Measurements from ENCODE around the gene ANXA9. TPM values are rescaled to one million over a fixed set of nuclear protein-coding genes. Genes with fewer than 3 reads are reported as not detected.

Gene ANXA9, protein sequence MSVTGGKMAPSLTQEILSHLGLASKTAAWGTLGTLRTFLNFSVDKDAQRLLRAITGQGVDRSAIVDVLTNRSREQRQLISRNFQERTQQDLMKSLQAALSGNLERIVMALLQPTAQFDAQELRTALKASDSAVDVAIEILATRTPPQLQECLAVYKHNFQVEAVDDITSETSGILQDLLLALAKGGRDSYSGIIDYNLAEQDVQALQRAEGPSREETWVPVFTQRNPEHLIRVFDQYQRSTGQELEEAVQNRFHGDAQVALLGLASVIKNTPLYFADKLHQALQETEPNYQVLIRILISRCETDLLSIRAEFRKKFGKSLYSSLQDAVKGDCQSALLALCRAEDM
- under 1 TPM in 1 of 2 donors, not detected in 1; 0.21 TPM for total RNA-seq

DNA sequence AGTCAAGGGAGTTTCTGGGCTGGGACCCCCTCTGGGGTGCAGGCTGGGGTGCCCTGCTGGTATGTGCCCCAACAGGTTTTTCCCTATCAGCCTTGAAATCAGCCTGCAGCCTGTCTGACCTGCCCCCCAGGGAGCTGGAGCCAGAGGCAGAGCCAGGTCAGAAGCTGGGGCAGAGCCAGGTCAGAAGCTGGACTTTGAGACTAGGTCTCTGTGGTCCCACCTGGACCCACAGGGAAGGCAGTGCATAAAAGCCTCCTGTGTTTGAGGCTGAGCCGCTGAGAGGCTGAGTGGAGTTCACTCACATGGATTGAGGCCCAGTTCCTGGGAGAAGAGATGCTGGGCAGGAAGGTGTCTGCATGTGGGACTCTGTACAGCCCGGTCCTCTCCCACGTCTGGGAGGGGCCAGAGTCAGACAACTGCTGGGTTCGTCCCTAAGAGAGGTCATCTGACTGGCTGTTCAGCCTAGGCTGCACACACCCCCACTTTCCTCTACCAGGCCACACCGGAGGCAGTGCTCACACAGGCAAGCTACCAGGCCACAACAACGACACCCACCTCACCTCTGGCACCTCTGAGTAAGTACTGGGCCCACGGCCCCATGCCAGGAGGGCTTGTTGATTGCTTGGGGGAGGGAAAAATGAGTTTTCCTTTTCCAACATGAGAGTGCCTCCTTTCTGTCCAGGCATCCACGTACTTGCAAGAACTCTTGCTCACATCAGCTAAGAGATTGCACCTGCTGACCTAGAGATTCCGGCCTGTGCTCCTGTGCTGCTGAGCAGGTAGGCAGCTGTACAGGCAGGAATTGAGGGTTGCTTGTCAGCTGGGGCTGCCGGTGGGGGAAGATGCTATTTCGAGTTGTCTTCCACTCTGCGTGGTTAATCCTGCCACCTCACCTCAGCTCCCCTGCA, at the start of gene ANXA9:
ANXA9 (plus strand) TSS at position 488 of the 908 bp plus-strand sequence. CDS start 814 bp downstream, outside the sequence.
- peak in 1 of 2 donors; percentile 27 for ATAC-seq (replicated peaks in 1 of 2)
- Mint-ChIP-seq H3K27me3 (ENCODE audit: low read depth) (no peaks in the 10 kb centered on the region), H3K9me3 (no peaks in the 10 kb centered on the region), H3K4me3 (no peak within 1 kb of the TSS), H3K4me1 (ENCODE audit: low read depth) (peaks cover 29% of the 10 kb centered on the region), H3K27ac (no peak within 1 kb of the TSS), H3K36me3 (ENCODE audit: insufficient read depth in 2 of 2) (no peaks in the 10 kb centered on the region)
- no peak for DNase-seq

DNA sequence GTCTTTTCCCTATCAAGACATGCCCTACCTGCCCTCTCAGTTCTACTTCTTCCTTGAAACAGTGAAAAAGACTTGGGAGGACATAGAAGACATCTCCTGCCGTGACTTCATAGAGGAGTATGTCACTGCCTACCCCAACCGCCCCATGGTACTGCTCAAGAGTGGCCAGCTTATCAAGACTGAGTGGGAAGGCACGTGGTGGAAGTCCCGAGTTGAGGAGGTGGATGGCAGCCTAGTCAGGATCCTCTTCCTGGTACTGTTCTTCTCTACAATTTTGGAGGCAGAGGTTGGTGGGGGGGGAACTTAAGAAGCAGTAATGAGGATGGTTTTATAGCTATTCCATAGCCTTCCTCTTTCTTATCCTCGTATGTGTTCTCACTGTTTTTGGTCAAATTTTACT, 37.2 kb upstream of the ANXA9 start:
- DNase-seq (no peak), ATAC-seq (replicated peaks in 1 of 2) (no peak)
- Mint-ChIP-seq H3K27ac (peak overlapping the region; percentile 68), H3K4me1 (ENCODE audit: low read depth) (no peaks in the 10 kb centered on the region), H3K9me3 (no peaks in the 10 kb centered on the region), H3K27me3 (ENCODE audit: low read depth) (no peaks in the 10 kb centered on the region), H3K36me3 (ENCODE audit: insufficient read depth in 2 of 2) (peaks cover 8 to 21% of the 10 kb centered on the region in 2 donors), H3K4me3 (no peak overlapping the region)

DNA sequence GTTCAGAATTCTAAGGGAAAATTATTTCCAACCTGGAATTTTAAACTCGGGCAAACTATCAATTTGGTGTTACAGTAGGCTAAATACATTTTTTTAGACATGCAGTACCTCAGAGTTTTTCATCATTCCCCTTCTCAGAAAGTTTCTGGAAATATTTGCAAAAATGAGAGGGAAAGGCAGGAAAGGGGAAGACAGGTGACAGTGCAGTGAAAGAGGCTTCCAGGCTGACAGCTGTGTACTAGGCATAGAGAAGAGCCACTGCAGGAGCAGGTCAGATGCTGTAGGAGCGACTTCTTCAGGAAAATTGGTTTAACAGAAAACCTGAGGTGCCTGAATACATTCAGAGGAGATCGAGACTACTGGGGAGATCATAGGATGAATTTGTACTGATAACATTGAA, 27.4 kb upstream of the ANXA9 start:
- H3K27ac Mint-ChIP-seq = peak overlapping the region; percentile 27
- no peaks in the 10 kb centered on the region for H3K9me3 Mint-ChIP-seq
- no peak overlapping the region for H3K4me3 Mint-ChIP-seq
- ATAC-seq (replicated peaks in 1 of 2) (no peak), DNase-seq (no peak)
- peaks cover 13 to 39% of the 10 kb centered on the region in 2 donors for H3K36me3 Mint-ChIP-seq (ENCODE audit: insufficient read depth in 2 of 2)
- H3K27me3 Mint-ChIP-seq (ENCODE audit: low read depth) = no peaks in the 10 kb centered on the region
- peaks cover 8% of the 10 kb centered on the region for H3K4me1 Mint-ChIP-seq (ENCODE audit: low read depth)

DNA sequence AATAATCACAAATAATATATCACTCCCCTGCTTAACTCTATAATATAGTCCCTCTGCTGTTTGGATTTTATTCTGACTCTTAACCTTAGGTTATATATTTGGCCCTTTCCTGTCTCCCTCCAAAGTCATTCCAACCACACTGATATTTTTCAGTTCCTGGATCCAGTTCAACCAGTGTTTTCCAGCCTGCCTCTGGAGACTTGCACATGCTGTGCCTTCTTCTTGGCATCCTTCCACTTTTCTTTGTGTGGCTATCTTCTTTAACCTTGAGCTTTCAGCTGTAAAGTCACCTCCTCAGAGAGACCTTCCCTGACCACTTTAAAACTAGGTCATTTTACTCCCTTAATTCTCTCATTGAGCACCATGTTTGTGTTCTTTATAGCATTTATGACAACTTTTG, 26.8 kb upstream of the ANXA9 start:
- Mint-ChIP-seq H3K9me3 (no peaks in the 10 kb centered on the region), H3K36me3 (ENCODE audit: insufficient read depth in 2 of 2) (peaks cover 13 to 43% of the 10 kb centered on the region in 2 donors), H3K4me1 (ENCODE audit: low read depth) (peaks cover 8% of the 10 kb centered on the region), H3K27me3 (ENCODE audit: low read depth) (no peaks in the 10 kb centered on the region), H3K27ac (peak overlapping the region; percentile 55), H3K4me3 (no peak overlapping the region)
- DNase-seq (no peak), ATAC-seq (replicated peaks in 1 of 2) (no peak)

DNA sequence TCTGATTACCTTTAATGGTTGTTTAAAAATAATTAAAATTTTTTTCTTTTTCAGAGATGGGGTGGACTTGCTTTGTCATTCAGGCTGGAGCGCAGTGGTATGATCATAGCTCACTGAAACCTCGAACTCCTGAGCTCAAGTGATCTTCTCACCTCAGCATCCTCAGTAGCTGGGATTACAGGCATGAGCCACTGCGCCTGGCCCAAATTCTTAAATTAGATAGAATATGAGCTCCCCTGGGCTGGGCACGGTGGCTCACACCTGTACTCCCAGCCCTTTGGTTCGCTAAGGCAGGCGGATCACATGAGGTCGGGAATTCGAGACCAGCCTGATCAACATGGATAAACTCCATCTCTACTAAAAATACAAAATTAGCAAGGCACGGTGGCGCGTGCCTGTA, 24.4 kb upstream of the ANXA9 start:
- H3K36me3 Mint-ChIP-seq (ENCODE audit: insufficient read depth in 2 of 2) = peaks cover 9 to 34% of the 10 kb centered on the region in 2 donors
- no peak overlapping the region for H3K4me3 Mint-ChIP-seq
- no peaks in the 10 kb centered on the region for H3K9me3 Mint-ChIP-seq
- no peak for DNase-seq
- ATAC-seq (replicated peaks in 1 of 2) = no peak
- no peak overlapping the region for H3K27ac Mint-ChIP-seq
- no peaks in the 10 kb centered on the region for H3K27me3 Mint-ChIP-seq (ENCODE audit: low read depth)
- H3K4me1 Mint-ChIP-seq (ENCODE audit: low read depth) = peaks cover 8% of the 10 kb centered on the region

DNA sequence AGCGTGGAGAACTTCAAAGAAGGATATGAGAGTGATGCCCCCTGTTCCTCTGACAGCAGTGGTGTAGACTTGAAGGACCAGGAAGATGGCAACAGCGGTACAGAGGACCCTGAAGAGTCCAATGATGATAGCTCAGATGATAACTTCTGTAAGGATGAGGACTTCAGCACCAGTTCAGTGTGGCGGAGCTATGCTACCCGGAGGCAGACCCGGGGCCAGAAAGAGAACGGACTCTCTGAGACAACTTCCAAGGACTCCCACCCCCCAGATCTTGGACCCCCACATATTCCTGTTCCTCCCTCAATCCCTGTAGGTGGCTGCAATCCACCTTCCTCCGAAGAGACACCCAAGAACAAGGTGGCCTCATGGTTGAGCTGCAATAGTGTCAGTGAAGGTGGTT, 21.4 kb upstream of the ANXA9 start:
- no peak for DNase-seq
- Mint-ChIP-seq H3K36me3 (ENCODE audit: insufficient read depth in 2 of 2) (peaks cover 6 to 36% of the 10 kb centered on the region in 2 donors), H3K27ac (no peak overlapping the region), H3K4me1 (ENCODE audit: low read depth) (peaks cover 8% of the 10 kb centered on the region), H3K27me3 (ENCODE audit: low read depth) (no peaks in the 10 kb centered on the region), H3K9me3 (no peaks in the 10 kb centered on the region), H3K4me3 (no peak overlapping the region)
- no peak for ATAC-seq (replicated peaks in 1 of 2)

DNA sequence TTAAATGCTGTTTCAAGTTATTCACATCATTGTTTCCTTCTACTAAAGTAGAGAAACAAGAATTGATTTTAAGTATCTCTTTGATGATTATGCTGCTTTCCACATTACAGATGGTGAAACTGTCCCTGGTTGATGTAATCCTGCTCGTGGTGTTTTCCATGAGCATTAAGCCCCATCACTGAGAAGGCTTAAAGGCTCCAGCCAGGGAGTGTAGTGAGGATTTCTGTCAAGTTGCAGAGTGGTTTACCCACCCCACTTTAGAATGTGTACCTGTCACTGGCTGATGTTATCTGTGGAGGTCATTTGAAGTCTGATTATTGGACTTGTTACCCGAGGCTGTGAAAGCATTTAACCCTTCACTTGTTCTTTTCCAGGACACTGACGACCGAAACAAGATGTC, 20.3 kb upstream of the ANXA9 start:
- Mint-ChIP-seq H3K27ac (peak overlapping the region; percentile 51), H3K27me3 (ENCODE audit: low read depth) (no peaks in the 10 kb centered on the region), H3K4me1 (ENCODE audit: low read depth) (peaks cover 6% of the 10 kb centered on the region), H3K9me3 (no peaks in the 10 kb centered on the region), H3K36me3 (ENCODE audit: insufficient read depth in 2 of 2) (peaks cover 10 to 41% of the 10 kb centered on the region in 2 donors), H3K4me3 (no peak overlapping the region)
- no peak for DNase-seq
- peak; percentile 15 to 41 for ATAC-seq (replicated peaks in 1 of 2)

DNA sequence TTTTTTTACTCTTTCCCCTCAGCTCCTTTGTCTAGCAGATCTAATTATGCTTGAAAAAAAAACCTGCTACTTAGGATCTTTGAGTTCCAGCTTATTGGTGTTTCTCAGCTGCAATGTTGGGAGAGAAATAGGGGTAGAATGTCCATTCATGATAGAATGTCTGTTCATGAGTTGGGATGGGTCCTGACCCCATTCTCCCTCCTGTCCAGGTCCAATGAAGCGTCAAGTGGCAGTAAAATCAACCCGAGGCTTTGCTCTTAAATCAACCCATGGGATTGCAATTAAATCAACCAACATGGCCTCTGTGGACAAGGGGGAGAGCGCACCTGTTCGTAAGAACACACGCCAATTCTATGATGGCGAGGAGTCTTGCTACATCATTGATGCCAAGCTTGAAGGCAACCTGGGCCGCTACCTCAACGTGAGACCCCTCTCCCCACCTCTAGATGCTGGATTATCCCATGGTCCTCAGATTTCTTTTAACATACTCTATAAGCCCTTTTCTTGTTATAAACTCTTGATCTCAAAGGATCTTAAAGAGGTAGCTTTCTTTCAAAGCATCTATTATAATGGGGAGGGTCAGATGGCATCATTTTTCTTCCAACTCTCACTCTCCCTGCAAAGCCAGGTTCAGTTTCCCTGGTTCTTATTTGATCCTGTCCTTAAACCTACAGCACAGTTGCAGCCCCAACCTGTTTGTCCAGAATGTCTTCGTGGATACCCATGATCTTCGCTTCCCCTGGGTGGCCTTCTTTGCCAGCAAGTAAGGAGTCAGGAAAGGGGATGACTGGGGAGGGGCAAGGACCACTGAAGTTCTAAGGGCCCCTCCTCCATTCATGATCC, 18.6 kb upstream of the ANXA9 start:
- Mint-ChIP-seq H3K4me1 (ENCODE audit: low read depth) (no peaks in the 10 kb centered on the region), H3K36me3 (ENCODE audit: insufficient read depth in 2 of 2) (peaks cover 14 to 45% of the 10 kb centered on the region in 2 donors), H3K27me3 (ENCODE audit: low read depth) (no peaks in the 10 kb centered on the region), H3K9me3 (no peaks in the 10 kb centered on the region), H3K27ac (no peak overlapping the region), H3K4me3 (no peak overlapping the region)
- no peak for ATAC-seq (replicated peaks in 1 of 2)
- DNase-seq = no peak

DNA sequence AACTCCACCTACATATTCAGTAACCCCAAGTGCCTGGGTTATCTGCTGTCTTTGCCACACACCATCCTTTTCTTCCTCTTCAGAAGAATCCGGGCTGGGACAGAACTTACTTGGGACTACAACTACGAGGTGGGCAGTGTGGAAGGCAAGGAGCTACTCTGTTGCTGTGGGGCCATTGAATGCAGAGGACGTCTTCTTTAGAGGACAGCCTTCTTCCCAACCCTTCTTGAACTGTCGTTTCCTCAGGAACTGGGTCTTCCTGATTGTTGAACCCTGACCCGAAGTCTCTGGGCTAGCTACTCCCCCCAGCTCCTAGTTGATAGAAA, 18.0 kb upstream of the ANXA9 start:
- Mint-ChIP-seq H3K4me3 (no peak overlapping the region), H3K36me3 (ENCODE audit: insufficient read depth in 2 of 2) (peaks cover 14 to 44% of the 10 kb centered on the region in 2 donors), H3K4me1 (ENCODE audit: low read depth) (no peaks in the 10 kb centered on the region), H3K9me3 (no peaks in the 10 kb centered on the region), H3K27me3 (ENCODE audit: low read depth) (no peaks in the 10 kb centered on the region), H3K27ac (peak overlapping the region; percentile 64)
- ATAC-seq (replicated peaks in 1 of 2) = no peak
- DNase-seq = no peak

DNA sequence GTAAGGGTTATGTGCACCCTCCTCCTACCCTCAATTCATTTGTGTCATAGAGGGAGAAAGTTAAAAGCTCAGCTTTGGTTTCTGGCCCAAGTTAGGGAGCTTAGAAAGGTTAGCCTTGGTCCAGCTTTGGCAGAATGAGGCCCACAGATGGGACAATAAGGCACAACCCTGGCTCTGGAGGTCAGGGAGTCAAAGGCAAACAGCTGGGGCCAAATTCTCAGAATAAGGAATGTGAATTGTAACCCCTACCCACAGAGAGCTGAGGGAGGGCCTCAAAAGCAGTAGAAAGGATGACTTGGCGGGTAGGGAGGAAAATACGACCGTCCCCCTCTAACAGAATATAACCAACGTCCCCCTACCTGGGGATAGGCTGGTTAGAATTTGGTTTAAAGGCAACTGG, 16.5 kb upstream of the ANXA9 start:
- DNase-seq (no peak), ATAC-seq (replicated peaks in 1 of 2) (no peak)
- Mint-ChIP-seq H3K36me3 (ENCODE audit: insufficient read depth in 2 of 2) (peaks cover 14 to 34% of the 10 kb centered on the region in 2 donors), H3K4me3 (no peak overlapping the region), H3K27me3 (ENCODE audit: low read depth) (no peaks in the 10 kb centered on the region), H3K9me3 (no peaks in the 10 kb centered on the region), H3K4me1 (ENCODE audit: low read depth) (peaks cover 1% of the 10 kb centered on the region), H3K27ac (peak overlapping the region; percentile 26)

DNA sequence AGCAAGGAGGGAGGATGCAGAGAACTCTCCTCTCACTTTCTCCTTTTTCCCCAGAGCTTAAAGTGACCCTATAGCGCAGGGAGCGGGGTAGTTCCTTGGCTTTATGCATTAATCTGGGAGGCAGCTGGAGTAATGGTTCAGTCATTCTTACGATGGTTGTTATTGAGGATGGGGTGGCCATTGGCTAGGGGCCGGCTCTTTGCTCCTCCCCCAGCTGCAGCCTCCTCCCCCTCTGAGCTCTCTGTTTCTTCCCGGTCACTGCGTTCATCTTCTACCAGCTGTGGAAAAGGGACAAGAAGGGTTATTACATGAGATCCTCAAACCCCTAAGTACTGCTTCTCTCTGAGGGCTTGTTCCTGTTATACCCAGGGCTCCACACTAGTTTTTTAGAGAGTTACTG, 16.1 kb upstream of the ANXA9 start:
- peak overlapping the region; percentile 33 for H3K27ac Mint-ChIP-seq
- ATAC-seq (replicated peaks in 1 of 2) (no peak), DNase-seq (no peak)
- peaks cover 14 to 34% of the 10 kb centered on the region in 2 donors for H3K36me3 Mint-ChIP-seq (ENCODE audit: insufficient read depth in 2 of 2)
- H3K4me1 Mint-ChIP-seq (ENCODE audit: low read depth) = peaks cover 5% of the 10 kb centered on the region
- H3K27me3 Mint-ChIP-seq (ENCODE audit: low read depth) = no peaks in the 10 kb centered on the region
- H3K9me3 Mint-ChIP-seq = no peaks in the 10 kb centered on the region
- no peak overlapping the region for H3K4me3 Mint-ChIP-seq

DNA sequence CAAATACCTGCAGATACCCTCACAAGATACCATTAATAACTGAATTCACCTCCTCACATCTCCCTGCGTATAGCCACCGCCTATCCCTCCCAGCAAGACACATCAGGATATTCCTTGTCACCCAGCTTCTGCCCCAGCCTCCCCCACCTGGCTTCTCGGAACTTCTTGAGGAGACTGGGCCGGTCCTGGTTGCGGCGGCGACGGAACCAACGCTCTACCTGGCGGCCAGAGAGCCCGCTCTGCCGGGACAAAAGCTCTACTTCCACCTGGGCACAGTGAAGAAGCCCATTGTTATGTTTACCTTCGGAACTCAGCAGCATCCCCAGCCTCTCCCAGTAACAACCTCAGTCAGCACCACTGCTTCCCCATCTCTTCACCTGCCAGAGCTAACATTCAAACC, 14.2 kb upstream of the ANXA9 start:
- peak overlapping the region; percentile 24 for H3K27ac Mint-ChIP-seq
- no peaks in the 10 kb centered on the region for H3K9me3 Mint-ChIP-seq
- H3K4me3 Mint-ChIP-seq = no peak overlapping the region
- DNase-seq (no peak), ATAC-seq (replicated peaks in 1 of 2) (no peak)
- H3K27me3 Mint-ChIP-seq (ENCODE audit: low read depth) = no peaks in the 10 kb centered on the region
- H3K36me3 Mint-ChIP-seq (ENCODE audit: insufficient read depth in 2 of 2) = peaks cover 9 to 29% of the 10 kb centered on the region in 2 donors
- H3K4me1 Mint-ChIP-seq (ENCODE audit: low read depth) = peaks cover 24% of the 10 kb centered on the region

DNA sequence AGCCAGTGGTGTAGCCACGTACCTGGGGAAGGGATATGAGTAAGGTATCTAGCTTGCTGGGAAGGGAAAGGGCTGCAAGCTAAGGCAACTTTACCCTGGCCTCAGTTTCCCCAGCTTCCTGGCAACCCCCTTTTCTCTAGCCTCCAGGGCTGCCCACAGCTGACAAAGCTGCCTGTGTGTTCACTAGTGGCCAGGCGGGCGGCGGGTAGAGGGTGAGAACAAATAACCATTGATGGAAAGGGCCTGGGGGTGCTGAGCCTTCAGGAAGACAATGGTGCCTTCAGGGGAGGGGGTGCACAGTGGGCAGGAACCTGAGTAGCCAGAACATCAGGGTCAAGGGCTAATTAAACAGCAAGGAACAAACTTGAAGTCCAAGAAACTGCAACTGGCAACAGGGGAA, 13.6 kb upstream of the ANXA9 start:
- Mint-ChIP-seq H3K27me3 (ENCODE audit: low read depth) (no peaks in the 10 kb centered on the region), H3K9me3 (no peaks in the 10 kb centered on the region), H3K36me3 (ENCODE audit: insufficient read depth in 2 of 2) (peaks cover 8 to 26% of the 10 kb centered on the region in 2 donors), H3K4me3 (no peak overlapping the region), H3K4me1 (ENCODE audit: low read depth) (peaks cover 30% of the 10 kb centered on the region), H3K27ac (no peak overlapping the region)
- ATAC-seq (replicated peaks in 1 of 2) = no peak
- DNase-seq = no peak

Data from activated T-cell treated with anti-CD3 and anti-CD28 coated beads, Interleukin-2, amount 50 U/mL, for 72 hours (primary cell).